ENCODE measurements around the gene PCDH8.

DNA sequence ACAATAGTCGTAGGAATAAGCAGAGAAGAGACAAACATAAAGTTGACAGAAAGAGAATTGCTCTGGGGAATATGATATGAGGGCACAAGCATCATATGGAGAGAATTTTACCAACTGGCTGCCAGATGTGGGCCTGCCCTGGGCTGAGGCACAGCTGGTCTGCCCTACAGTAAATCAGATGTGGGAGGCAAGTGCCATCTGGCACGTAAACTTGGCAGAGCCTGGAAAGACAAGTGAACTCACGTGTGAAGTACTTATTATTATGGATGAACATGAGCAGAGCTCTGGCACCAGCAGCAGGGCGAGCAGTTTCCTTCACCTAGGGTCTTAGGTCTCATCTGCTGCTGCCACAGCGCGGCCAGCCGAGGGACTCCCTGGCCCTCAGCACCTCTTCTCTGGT lies 20.6 kb downstream of the PCDH8 start:
- no peak for TF ChIP-seq SP1 (IDR thresholded peaks at IDR 0.05)
- TF ChIP-seq L3MBTL2 (conservative IDR thresholded peaks at IDR 0.05) = no peak
- no peak for TF ChIP-seq ARNT (IDR thresholded peaks at IDR 0.05)

All from HEK293T (cell line).